Hepatocyte (in vitro differentiated cells): ENCODE data around the gene PPM1L. TPM values are rescaled to one million over a fixed set of nuclear protein-coding genes. Genes with fewer than 3 reads are reported as not detected.

Source experiments
- DNase-seq: peaks from one replicate; pipeline ENCODE4 v3.0.0-alpha.2; 2016; ENCODE audit warnings: low spot score
- H2AFZ ChIP-seq: fragments of 200-600 bp; sonication (generic); 2 replicates; pipeline ENCODE4 v1.6.0; 2016; ENCODE audit warnings: antibody characterized with exemption, mild to moderate bottlenecking
- H3K27ac ChIP-seq: fragments of 200-600 bp; sonication (generic); 2 replicates; pipeline ENCODE4 v1.5.1; 2016; ENCODE audit warnings: mild to moderate bottlenecking
- H3K27me3 ChIP-seq: fragments of 200-600 bp; sonication (generic); 2 replicates; pipeline ENCODE4 v1.6.1; 2016
- H3K36me3 ChIP-seq: fragments of 200-600 bp; sonication (generic); replicated peaks from 2 replicates; pipeline ENCODE4 v1.5.1; 2016; ENCODE audit warnings: low read depth; ENCODE audit not compliant: insufficient read depth
- H3K4me1 ChIP-seq: fragments of 200-600 bp; sonication (generic); 2 replicates; pipeline ENCODE4 v1.5.1; 2016; ENCODE audit warnings: mild to moderate bottlenecking, moderate library complexity; ENCODE audit not compliant: insufficient read depth
- H3K4me2 ChIP-seq: fragments of 200-600 bp; sonication (generic); 2 replicates; pipeline ENCODE4 v1.6.0; 2016
- H3K4me3 ChIP-seq: fragments of 200-600 bp; sonication (generic); 2 replicates; pipeline ENCODE4 v1.5.1; 2016; ENCODE audit warnings: mild to moderate bottlenecking
- H3K79me2 ChIP-seq: fragments of 200-600 bp; sonication (generic); 2 replicates; pipeline ENCODE4 v1.6.0; 2017; ENCODE audit warnings: mild to moderate bottlenecking
- H3K9me2 ChIP-seq: fragments of 200-600 bp; sonication (generic); replicated peaks from 2 replicates; pipeline ENCODE4 v1.6.0; 2017; ENCODE audit warnings: mild to moderate bottlenecking; ENCODE audit not compliant: insufficient read depth
- H3K9me3 ChIP-seq: fragments of 200-600 bp; sonication (generic); 2 replicates; pipeline ENCODE4 v1.5.1; 2016; ENCODE audit warnings: low read depth, mild to moderate bottlenecking
- H4K20me1 ChIP-seq: fragments of 200-600 bp; sonication (generic); 2 replicates; pipeline ENCODE4 v1.6.0; 2016; ENCODE audit warnings: mild to moderate bottlenecking; ENCODE audit not compliant: insufficient read depth, poor library complexity, severe bottlenecking
- EZH2 ChIP-seq: fragments of 200-600 bp; sonication (generic); IDR thresholded peaks from 2 replicates; pipeline ENCODE4 v1.6.1; 2016; ENCODE audit warnings: antibody characterized with exemption, mild to moderate bottlenecking, borderline replicate concordance
- EZH2phosphoT487 ChIP-seq: fragments of 200-600 bp; sonication (generic); IDR thresholded peaks from one replicate; pipeline ENCODE4 v1.6.1; 2018; ENCODE audit warnings: antibody characterized with exemption, mild to moderate bottlenecking, low read depth, moderate library complexity; ENCODE audit not compliant: unreplicated experiment, severe bottlenecking
- WGBS: methylation state at CpG from one replicate; pipeline ENCODE4 v1.1.6; 2016; ENCODE audit warnings: low lambda C conversion rate; ENCODE audit errors: missing lambda C conversion rate; 5-methylcytosine and 5-hydroxymethylcytosine counted together
- polyA plus RNA-seq: library from polyadenylated mRNA; unstranded; fragments of >200 nt; fragmentation: Nextera tagmentation; extraction: Ambion mirVana; gene quantifications from 2 replicates; pipeline ENCODE4 v1.2.1, GENCODE V29; 2016
- total RNA-seq: library from RNA; depleted of rRNA; stranded (reverse); fragments of >200 nt; gene quantifications from 2 replicates; pipeline ENCODE4 v1.2.3, GENCODE V29; 2014
- TF ChIP-seq, protein P1 (sequence below): fragments of 200-600 bp; sonication (generic); IDR thresholded peaks from 2 replicates; pipeline ENCODE4 v1.5.1; 2016; ENCODE audit warnings: antibody characterized with exemption, mild to moderate bottlenecking; ENCODE audit not compliant: poor library complexity

The PPM1L gene
- total and polyA plus RNA-seq, 2 experiments from 2014 or later = 5.1 to 13.1 TPM

DNA sequence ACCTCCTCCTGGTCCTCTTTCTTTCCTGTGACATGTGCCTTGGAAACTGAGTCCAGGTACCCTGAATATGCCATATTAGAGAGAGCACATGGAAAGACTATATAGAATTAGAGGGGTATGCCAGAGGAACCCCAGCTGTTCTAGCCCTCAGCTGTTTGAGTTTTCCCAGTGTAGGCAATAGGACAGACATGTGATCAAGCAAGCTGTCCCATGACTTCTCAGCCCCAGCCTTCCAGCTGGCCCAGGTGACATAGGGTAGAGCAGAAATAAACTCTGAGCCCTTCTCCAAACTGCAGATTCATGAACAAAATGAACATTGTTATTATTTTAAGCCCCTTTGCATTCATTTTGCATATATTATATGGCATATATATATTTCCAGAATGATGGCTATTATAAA is 118.7 kb downstream of the PPM1L start:
- H2AFZ ChIP-seq = no peak overlapping the region
- H3K9me3 ChIP-seq = no peaks in the 10 kb centered on the region
- no peaks in the 10 kb centered on the region for H3K79me2 ChIP-seq
- TF ChIP-seq EZH2 (no peak), EZH2phosphoT487 (no peak)
- TF ChIP-seq, protein P1, sequence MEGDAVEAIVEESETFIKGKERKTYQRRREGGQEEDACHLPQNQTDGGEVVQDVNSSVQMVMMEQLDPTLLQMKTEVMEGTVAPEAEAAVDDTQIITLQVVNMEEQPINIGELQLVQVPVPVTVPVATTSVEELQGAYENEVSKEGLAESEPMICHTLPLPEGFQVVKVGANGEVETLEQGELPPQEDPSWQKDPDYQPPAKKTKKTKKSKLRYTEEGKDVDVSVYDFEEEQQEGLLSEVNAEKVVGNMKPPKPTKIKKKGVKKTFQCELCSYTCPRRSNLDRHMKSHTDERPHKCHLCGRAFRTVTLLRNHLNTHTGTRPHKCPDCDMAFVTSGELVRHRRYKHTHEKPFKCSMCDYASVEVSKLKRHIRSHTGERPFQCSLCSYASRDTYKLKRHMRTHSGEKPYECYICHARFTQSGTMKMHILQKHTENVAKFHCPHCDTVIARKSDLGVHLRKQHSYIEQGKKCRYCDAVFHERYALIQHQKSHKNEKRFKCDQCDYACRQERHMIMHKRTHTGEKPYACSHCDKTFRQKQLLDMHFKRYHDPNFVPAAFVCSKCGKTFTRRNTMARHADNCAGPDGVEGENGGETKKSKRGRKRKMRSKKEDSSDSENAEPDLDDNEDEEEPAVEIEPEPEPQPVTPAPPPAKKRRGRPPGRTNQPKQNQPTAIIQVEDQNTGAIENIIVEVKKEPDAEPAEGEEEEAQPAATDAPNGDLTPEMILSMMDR = no peak
- H3K36me3 ChIP-seq = no peaks in the 10 kb centered on the region
- no peaks in the 10 kb centered on the region for H4K20me1 ChIP-seq
- no peak overlapping the region for H3K4me2 ChIP-seq
- no peak overlapping the region for H3K4me3 ChIP-seq
- no peaks in the 10 kb centered on the region for H3K9me2 ChIP-seq
- no peaks in the 10 kb centered on the region for H3K27me3 ChIP-seq
- H3K4me1 ChIP-seq = no peaks in the 10 kb centered on the region
- DNase-seq = no peak
- H3K27ac ChIP-seq = no peak overlapping the region

DNA sequence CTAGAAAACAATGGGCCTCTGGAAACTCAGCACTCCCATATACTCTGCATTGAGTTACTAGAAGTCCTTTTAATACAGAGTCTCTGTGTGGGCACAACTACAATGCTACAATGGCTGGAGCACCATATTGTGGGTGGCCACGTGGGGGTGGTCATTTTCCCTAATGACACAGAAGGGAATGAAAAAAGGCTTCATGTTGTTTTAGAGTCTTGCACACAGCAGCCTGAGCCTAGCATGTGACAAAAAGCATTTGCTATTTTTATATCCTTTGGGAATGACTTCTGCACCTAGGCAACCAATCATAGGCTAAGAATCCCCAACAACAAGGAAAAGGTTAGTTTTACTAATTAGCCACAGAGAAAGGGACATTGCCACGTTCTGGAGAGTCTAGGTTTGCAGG is 120.6 kb downstream of the PPM1L start:
- H3K4me2 ChIP-seq = no peak overlapping the region
- H3K79me2 ChIP-seq = no peaks in the 10 kb centered on the region
- no peaks in the 10 kb centered on the region for H4K20me1 ChIP-seq
- no peaks in the 10 kb centered on the region for H3K27me3 ChIP-seq
- H3K9me2 ChIP-seq = no peaks in the 10 kb centered on the region
- no peak overlapping the region for H3K4me3 ChIP-seq
- no peak for TF ChIP-seq EZH2
- no peak for TF ChIP-seq EZH2phosphoT487
- TF ChIP-seq, protein P1 = no peak
- no peak overlapping the region for H2AFZ ChIP-seq
- no peak overlapping the region for H3K27ac ChIP-seq
- no peaks in the 10 kb centered on the region for H3K9me3 ChIP-seq
- H3K4me1 ChIP-seq = no peaks in the 10 kb centered on the region
- H3K36me3 ChIP-seq = no peaks in the 10 kb centered on the region
- no peak for DNase-seq
- WGBS = 76% methylated on average over 2 of the region's 2 CpGs

DNA sequence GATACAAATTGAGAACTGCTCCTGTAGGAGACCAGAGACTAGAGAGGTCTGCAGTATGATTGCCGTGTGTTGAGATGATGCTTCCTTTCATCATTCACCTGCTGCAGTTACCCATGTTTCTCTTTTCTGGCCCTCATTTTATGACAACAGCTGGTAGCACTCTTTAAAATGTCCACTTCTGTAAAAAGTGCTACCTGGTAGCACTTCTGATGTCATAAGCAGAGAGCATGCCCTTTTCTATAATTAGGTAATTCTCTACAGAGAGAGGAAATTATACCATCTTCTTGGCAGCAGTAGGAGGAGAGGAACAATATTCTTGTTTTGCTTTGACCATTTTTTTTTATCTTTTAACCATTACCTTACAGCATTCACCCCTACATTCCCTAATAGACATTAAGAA is 123.8 kb downstream of the PPM1L start:
- no peak overlapping the region for H3K4me2 ChIP-seq

DNA sequence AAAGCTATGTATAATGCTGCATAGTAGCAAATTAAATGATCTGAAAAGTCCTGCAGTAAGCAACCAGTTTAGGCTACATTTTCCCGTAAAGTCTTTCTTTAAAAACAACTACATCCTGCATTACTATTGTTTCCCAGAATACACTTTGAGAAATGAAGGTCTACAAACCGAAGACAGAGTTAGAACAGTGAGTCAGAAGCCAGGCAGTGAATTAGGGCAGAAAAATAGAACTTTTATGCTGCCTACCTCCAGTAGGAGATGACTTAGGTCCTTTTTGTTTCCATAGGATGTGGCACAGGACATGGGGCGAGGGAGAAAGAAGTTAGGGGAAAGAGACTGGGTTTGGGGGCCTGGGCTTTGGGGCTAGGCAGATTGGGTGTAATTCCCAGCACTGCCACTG is 127.3 kb downstream of the PPM1L start:
- H3K79me2 ChIP-seq = no peaks in the 10 kb centered on the region
- whole genome bisulfite sequencing = 89% methylated on average over 3 of the region's 3 CpGs
- H2AFZ ChIP-seq = no peak overlapping the region
- H3K9me3 ChIP-seq = no peaks in the 10 kb centered on the region
- H3K9me2 ChIP-seq = no peaks in the 10 kb centered on the region
- H3K27ac ChIP-seq = no peak overlapping the region
- no peaks in the 10 kb centered on the region for H3K4me1 ChIP-seq
- DNase-seq = no peak
- no peaks in the 10 kb centered on the region for H3K36me3 ChIP-seq
- H3K27me3 ChIP-seq = no peaks in the 10 kb centered on the region
- H3K4me2 ChIP-seq = no peak overlapping the region
- no peaks in the 10 kb centered on the region for H4K20me1 ChIP-seq
- H3K4me3 ChIP-seq = no peak overlapping the region
- TF ChIP-seq, protein P1 = no peak
- no peak for TF ChIP-seq EZH2
- no peak for TF ChIP-seq EZH2phosphoT487

More for the DNA sequence above, 123.8 kb downstream of the PPM1L start:
- Histone ChIP-seq H3K27me3 (no peaks in the 10 kb centered on the region), H4K20me1 (no peaks in the 10 kb centered on the region), H3K9me3 (no peaks in the 10 kb centered on the region), H3K27ac (no peak overlapping the region), H3K79me2 (no peaks in the 10 kb centered on the region), H3K4me3 (no peak overlapping the region), H3K9me2 (no peaks in the 10 kb centered on the region), H3K36me3 (no peaks in the 10 kb centered on the region), H2AFZ (no peak overlapping the region), H3K4me1 (no peaks in the 10 kb centered on the region)
- 100% methylated on average over 1 of the region's 1 CpG for WGBS
- TF ChIP-seq, protein P1 = no peak
- TF ChIP-seq EZH2phosphoT487 (no peak), EZH2 (no peak)
- no peak for DNase-seq
